Measurements from ENCODE around the gene TSEN34. TPM values are rescaled to one million over a fixed set of nuclear protein-coding genes. Genes with fewer than 3 reads are reported as not detected.

TSEN34 gene
- total RNA-seq: 10 to 100 TPM; 14.3 to 16.7 TPM

DNA sequence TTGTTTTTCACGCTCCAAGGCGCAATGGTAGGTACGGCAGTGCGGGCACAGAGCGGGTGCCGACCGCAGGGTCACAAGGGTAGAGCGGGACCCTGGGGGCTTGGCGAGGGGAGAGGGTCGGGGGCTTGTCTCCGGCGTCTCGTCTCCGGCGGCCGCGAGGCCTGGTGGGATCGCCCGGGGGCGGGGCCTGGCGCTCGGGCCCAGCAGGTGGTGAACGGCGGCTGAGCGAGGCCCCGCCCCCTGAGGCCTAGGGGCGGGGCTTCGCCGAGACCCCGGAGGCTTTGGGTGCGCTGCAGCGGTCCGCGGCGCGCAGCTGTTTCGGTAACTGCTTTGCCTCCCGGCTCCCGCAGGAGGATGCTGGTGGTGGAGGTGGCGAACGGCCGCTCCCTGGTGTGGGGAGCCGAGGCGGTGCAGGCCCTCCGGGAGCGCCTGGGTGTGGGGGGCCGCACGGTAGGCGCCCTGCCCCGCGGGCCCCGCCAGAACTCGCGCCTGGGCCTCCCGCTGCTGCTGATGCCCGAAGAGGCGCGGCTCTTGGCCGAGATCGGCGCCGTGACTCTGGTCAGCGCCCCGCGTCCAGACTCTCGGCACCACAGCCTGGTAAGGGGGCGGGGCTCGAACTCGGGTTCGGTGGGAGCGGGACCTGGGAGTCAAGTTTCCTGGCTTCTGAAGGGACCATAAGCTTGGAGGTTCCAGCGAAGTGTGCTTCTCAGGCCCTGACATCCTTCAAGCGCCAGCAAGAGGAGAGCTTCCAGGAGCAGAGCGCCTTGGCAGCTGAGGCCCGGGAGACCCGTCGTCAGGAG is at the start of gene TSEN34:
TSS of gene TSEN34 (plus strand) at position 298 of the 800 bp plus-strand sequence. CDS start at position 355, 57 bp downstream.
- Mint-ChIP-seq H3K9me3 (no peaks in the 10 kb centered on the region), H3K27me3 (no peaks in the 10 kb centered on the region), H3K27ac (peak within 1 kb of the TSS; percentile 96), H3K4me1 (peaks cover 15% of the 10 kb centered on the region), H3K36me3 (ENCODE audit: low read depth) (peaks cover 62% of the 10 kb centered on the region), H3K4me3 (peak within 1 kb of the TSS; percentile 87)
- peak; percentile 30 for ATAC-seq (replicated peaks)

DNA sequence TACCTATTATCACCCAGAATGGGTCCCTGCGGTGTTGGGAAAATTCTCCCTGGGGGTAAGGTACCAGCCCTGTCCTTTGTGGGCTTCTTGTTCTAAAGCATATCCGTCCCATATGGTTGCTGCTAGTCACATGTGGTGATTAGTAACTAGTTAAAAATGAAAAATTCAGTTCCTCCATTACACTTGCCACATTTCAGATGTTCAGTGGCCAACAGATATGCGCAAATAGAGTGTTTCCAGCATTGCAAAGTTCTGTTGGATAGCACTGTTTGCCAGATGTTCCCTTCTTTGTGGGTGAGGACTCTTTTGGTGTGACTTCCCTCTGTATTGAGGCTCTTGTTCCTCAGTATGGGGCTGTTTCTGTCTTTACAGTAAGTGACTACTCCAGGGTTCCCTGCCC is 49.8 kb upstream of the TSEN34 start:
- H3K9me3 Mint-ChIP-seq: no peaks in the 10 kb centered on the region
- H3K4me1 Mint-ChIP-seq: peaks cover 21% of the 10 kb centered on the region
- no peak for ATAC-seq (replicated peaks)
- H3K36me3 Mint-ChIP-seq (ENCODE audit: low read depth): peaks cover 81% of the 10 kb centered on the region
- H3K27me3 Mint-ChIP-seq: no peaks in the 10 kb centered on the region
- no peak overlapping the region for H3K27ac Mint-ChIP-seq
- no peak overlapping the region for H3K4me3 Mint-ChIP-seq

- H3K36me3 Mint-ChIP-seq (ENCODE audit: low read depth): peaks cover 87% of the 10 kb centered on the region
- H3K9me3 Mint-ChIP-seq: no peaks in the 10 kb centered on the region
- H3K27ac Mint-ChIP-seq: no peak overlapping the region
- ATAC-seq (replicated peaks): no peak
- peaks cover 20% of the 10 kb centered on the region for H3K4me1 Mint-ChIP-seq
- H3K4me3 Mint-ChIP-seq: no peak overlapping the region
- no peaks in the 10 kb centered on the region for H3K27me3 Mint-ChIP-seq
Observed at GRCh38 chr19:54142166-54142780, 48.8 kb upstream of the TSEN34 start.

DNA sequence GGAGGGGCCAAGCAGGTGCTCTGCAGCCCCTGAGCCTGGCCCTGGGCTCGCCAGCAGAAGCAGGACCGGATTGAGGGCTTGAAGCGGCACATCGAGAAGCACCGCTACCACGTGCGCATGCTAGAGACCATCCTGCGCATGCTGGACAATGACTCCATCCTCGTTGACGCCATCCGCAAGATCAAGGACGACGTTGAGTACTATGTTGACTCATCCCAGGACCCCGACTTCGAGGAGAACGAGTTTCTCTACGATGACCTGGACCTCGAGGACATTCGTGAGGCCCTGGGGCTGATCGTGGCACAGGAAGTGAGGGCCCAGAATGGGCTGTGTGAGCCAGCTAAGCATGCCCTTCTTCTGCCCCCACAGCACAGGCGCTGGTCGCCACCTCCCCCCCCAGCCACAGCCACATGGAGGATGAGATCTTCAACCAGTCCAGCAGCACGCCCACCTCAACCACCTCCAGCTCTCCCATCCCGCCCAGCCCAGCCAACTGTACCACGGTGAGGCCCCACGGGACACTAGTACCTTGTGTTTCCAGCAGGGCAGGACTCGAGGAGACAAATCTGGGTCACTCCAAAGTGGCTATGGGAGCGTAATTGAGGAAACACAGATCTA is 45.5 kb upstream of the TSEN34 start:
- Mint-ChIP-seq H3K27ac (no peak overlapping the region), H3K36me3 (ENCODE audit: low read depth) (peaks cover 89% of the 10 kb centered on the region), H3K4me3 (no peak overlapping the region), H3K9me3 (no peaks in the 10 kb centered on the region), H3K4me1 (peaks cover 18% of the 10 kb centered on the region), H3K27me3 (no peaks in the 10 kb centered on the region)
- ATAC-seq (replicated peaks): no peak

DNA sequence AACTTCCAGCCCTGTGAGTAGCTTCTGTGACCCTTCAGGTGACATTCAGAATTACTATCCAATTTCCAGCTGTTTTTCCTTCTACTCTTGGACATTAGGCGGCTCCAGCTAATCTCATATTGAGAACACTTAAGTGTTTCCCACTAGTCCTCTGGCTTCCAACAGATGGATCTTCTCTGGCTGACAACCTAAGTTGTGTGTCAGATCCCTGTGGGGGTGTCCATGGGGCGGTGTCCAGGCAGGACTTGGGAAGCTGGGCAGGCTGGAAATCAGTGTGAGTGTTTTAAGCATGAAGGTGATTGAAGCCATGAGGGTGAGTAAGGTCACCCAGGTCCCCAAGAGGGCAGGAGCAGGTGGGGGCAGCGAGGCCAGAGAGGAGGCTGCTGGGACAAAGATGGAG is 43.4 kb upstream of the TSEN34 start:
- H3K36me3 Mint-ChIP-seq (ENCODE audit: low read depth): peaks cover 95% of the 10 kb centered on the region
- no peaks in the 10 kb centered on the region for H3K9me3 Mint-ChIP-seq
- no peak for ATAC-seq (replicated peaks)
- H3K27me3 Mint-ChIP-seq: no peaks in the 10 kb centered on the region
- H3K4me3 Mint-ChIP-seq: no peak overlapping the region
- no peak overlapping the region for H3K27ac Mint-ChIP-seq
- peaks cover 10% of the 10 kb centered on the region for H3K4me1 Mint-ChIP-seq

DNA sequence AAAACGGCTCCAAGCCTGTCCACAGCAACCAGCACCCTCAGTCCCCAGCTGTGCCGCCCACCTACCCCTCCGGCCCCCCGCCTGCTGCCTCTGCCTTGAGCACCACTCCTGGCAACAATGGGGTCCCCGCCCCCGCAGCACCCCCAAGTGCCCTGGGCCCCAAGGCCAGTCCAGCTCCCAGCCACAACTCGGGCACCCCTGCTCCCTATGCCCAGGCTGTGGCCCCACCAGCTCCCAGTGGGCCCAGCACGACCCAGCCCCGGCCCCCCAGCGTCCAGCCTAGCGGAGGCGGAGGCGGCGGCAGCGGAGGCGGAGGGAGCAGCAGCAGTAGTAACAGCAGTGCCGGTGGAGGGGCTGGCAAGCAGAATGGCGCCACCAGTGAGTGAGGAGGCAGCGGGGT is 43.0 kb upstream of the TSEN34 start:
- Mint-ChIP-seq H3K4me1 (peaks cover 10% of the 10 kb centered on the region), H3K9me3 (no peaks in the 10 kb centered on the region), H3K4me3 (no peak overlapping the region), H3K27me3 (no peaks in the 10 kb centered on the region), H3K36me3 (ENCODE audit: low read depth) (peaks cover 95% of the 10 kb centered on the region), H3K27ac (no peak overlapping the region)
- ATAC-seq (replicated peaks): no peak

DNA sequence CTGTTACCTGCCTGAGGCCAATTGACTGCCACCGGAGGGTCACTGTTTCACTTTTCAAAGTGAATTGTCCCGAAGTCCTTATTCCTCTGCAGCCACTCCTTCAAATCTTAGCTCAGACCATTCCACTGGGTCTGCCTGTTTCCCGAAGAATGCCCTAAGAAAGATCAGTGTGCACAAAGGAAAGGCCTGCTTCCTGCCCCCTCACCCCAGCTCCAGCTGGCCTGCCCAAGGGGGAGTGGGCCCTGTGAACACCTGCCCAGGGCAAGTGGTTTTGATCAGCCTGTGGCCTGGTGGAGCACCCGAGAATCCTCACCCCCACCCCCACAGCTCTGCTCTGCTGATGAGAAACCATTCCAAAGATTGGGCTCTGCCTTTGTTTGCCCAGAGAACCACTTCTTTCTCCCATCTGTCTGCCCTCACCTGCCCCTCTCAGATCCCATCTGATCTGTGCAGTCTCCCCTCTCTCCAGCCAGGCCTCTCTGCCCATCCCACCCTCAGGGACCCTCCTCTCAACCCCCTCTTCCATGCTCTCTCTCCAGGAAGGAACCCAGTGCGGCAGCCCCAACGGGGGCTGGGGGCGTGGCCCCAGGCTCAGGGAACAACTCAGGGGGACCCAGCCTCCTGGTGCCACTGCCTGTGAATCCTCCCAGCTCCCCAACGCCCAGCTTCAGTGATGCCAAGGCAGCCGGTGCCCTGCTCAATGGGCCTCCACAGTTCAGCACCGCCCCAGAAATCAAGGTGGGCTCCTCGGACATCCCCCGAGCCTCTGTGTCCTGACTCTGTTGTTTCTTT is 41.9 kb upstream of the TSEN34 start:
- Mint-ChIP-seq H3K36me3 (ENCODE audit: low read depth) (peaks cover 95% of the 10 kb centered on the region), H3K9me3 (no peaks in the 10 kb centered on the region)

DNA sequence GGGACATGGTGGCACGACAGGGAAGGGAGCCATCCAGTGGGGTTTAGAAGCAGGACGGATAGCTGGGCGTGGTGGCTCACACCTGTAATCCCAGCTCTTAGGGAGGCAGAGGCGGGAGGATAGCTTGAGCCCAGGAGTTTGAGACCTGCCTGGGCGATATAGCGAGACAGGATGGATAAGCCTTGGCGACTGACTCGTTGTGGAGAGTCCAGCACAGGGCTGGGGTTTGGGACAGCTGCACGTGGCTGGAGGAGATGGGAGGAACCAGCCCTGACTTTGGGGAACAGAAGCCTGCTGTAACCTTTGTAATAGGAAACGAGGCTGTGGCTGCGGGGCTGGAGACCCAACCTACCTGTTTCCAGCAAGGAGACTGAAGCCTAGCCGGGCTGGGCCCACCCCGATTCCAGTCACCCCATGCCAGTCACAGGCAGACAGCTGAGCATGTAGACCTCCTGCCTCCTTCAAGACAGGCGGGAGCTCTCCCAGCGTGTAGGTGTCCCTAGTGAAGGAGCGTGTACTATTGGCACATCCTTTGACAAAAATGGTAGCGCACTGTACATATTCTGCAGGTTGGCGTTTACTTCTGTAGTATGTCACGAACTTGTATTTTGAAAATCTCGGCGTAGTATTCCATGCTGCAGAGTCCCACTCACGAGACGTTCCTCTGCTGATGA is 39.6 kb upstream of the TSEN34 start:
- no peaks in the 10 kb centered on the region for H3K9me3 Mint-ChIP-seq
- H3K27me3 Mint-ChIP-seq: no peaks in the 10 kb centered on the region
- no peak overlapping the region for H3K4me3 Mint-ChIP-seq
- H3K4me1 Mint-ChIP-seq: peaks cover 10% of the 10 kb centered on the region
- no peak for ATAC-seq (replicated peaks)
- peaks cover 93% of the 10 kb centered on the region for H3K36me3 Mint-ChIP-seq (ENCODE audit: low read depth)
- H3K27ac Mint-ChIP-seq: no peak overlapping the region

More for the DNA sequence above, 41.9 kb upstream of the TSEN34 start:
- H3K4me1 Mint-ChIP-seq: peaks cover 10% of the 10 kb centered on the region
- peak overlapping the region; percentile 46 for H3K27ac Mint-ChIP-seq
- ATAC-seq (replicated peaks): no peak
- no peaks in the 10 kb centered on the region for H3K27me3 Mint-ChIP-seq
- H3K4me3 Mint-ChIP-seq: no peak overlapping the region

GRCh38 chr19:54152267-54152666 is 38.8 kb upstream of the TSEN34 start:
- H3K9me3 Mint-ChIP-seq: no peaks in the 10 kb centered on the region
- H3K4me1 Mint-ChIP-seq: peaks cover 10% of the 10 kb centered on the region
- H3K4me3 Mint-ChIP-seq: no peak overlapping the region
- no peaks in the 10 kb centered on the region for H3K27me3 Mint-ChIP-seq
- no peak for ATAC-seq (replicated peaks)
- no peak overlapping the region for H3K27ac Mint-ChIP-seq
- peaks cover 93% of the 10 kb centered on the region for H3K36me3 Mint-ChIP-seq (ENCODE audit: low read depth)

GRCh38 chr19:54152878-54153524 is 38.1 kb upstream of the TSEN34 start:
- ATAC-seq (replicated peaks): no peak
- Mint-ChIP-seq H3K36me3 (ENCODE audit: low read depth) (peaks cover 92% of the 10 kb centered on the region), H3K27ac (peak overlapping the region; percentile 20), H3K27me3 (no peaks in the 10 kb centered on the region), H3K9me3 (no peaks in the 10 kb centered on the region), H3K4me3 (no peak overlapping the region), H3K4me1 (peaks cover 10% of the 10 kb centered on the region)

DNA sequence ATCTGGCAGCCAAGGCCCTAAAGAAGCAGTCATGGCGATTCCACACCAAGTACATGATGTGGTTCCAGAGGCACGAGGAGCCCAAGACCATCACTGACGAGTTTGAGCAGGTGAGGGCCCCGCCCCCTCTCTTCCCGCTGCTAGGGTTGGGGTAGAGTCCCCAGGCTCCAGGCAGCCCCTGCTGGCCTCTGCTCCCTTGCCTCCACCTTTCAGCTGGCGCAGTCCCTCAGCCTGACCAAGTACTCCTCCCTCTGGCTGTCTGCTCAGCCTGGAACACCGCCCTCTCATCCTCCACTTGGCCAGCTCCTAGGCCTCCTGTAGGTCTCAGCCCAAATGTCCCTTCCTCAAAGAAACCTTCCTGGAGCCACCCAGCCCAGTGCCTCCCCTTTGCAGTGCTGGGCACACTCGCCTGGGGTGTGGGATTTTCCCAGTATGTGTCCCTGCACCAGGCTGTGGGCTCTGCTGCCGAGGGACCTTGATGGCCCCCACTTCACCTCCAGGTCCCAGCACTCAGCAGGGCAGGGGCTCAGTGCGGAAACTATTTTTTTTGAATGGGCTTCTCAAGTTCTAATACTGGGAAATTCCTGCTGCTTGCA is 37.3 kb upstream of the TSEN34 start:
- Mint-ChIP-seq H3K4me3 (no peak overlapping the region), H3K9me3 (no peaks in the 10 kb centered on the region), H3K36me3 (ENCODE audit: low read depth) (peaks cover 94% of the 10 kb centered on the region), H3K27me3 (no peaks in the 10 kb centered on the region), H3K27ac (peak overlapping the region; percentile 25), H3K4me1 (peaks cover 10% of the 10 kb centered on the region)
- ATAC-seq (replicated peaks): no peak

- Mint-ChIP-seq H3K27ac (peak overlapping the region; percentile 25), H3K4me1 (peaks cover 8% of the 10 kb centered on the region), H3K9me3 (no peaks in the 10 kb centered on the region), H3K4me3 (no peak overlapping the region), H3K36me3 (ENCODE audit: low read depth) (peaks cover 91% of the 10 kb centered on the region), H3K27me3 (no peaks in the 10 kb centered on the region)
- no peak for ATAC-seq (replicated peaks)
Observed at GRCh38 chr19:54154603-54155345, 36.3 kb upstream of the TSEN34 start.

GRCh38 chr19:54155694-54156093 is 35.4 kb upstream of the TSEN34 start:
- H3K4me3 Mint-ChIP-seq: no peak overlapping the region

More at GRCh38 chr19:54155694-54156093, 35.4 kb upstream of the TSEN34 start:
- Mint-ChIP-seq H3K4me1 (peaks cover 9% of the 10 kb centered on the region), H3K27ac (no peak overlapping the region), H3K9me3 (no peaks in the 10 kb centered on the region), H3K27me3 (no peaks in the 10 kb centered on the region), H3K36me3 (ENCODE audit: low read depth) (peaks cover 83% of the 10 kb centered on the region)
- no peak for ATAC-seq (replicated peaks)
